Smooth muscle cell (in vitro differentiated cells): ENCODE data around the gene ZDHHC19. TPM values are rescaled to one million over a fixed set of nuclear protein-coding genes. Genes with fewer than 3 reads are reported as not detected.
"Not testable (repeated sequence)": the region's sequence is repeated elsewhere in the genome, so short reads cannot be mapped to it uniquely, and the experiment has no call there.

Experiments
- DNase-seq: peaks from one replicate; lab custom pipeline; 2025; ENCODE audit not compliant: unreplicated experiment; lab: John Stamatoyannopoulos, UW
- H2AFZ ChIP-seq: fragments of 200-600 bp; sonication (generic); 2 replicates; pipeline ENCODE4 v1.6.0; 2016; ENCODE audit warnings: antibody characterized with exemption, low read depth, mild to moderate bottlenecking
- H3F3A ChIP-seq: fragments of 200-600 bp; sonication (generic); 2 replicates; pipeline ENCODE4 v1.6.0; 2017; ENCODE audit warnings: antibody characterized with exemption, low read depth
- H3K27ac ChIP-seq: fragments of 200-600 bp; sonication (generic); 2 replicates; pipeline ENCODE4 v1.5.1; 2016; ENCODE audit warnings: low read depth, mild to moderate bottlenecking
- H3K27me3 ChIP-seq: fragments of 200-600 bp; sonication (generic); 2 replicates; pipeline ENCODE4 v1.6.1; 2016; ENCODE audit warnings: low read depth, mild to moderate bottlenecking
- H3K36me3 ChIP-seq: fragments of 200-600 bp; sonication (generic); 2 replicates; pipeline ENCODE4 v1.5.1; 2016; ENCODE audit warnings: low read depth
- H3K4me1 ChIP-seq: fragments of 200-600 bp; sonication (generic); 2 replicates; pipeline ENCODE4 v1.5.1; 2016; ENCODE audit warnings: low read depth
- H3K4me2 ChIP-seq: fragments of 200-600 bp; sonication (generic); 2 replicates; pipeline ENCODE4 v1.6.0; 2016; ENCODE audit warnings: mild to moderate bottlenecking
- H3K4me3 ChIP-seq: fragments of 200-600 bp; sonication (generic); 2 replicates; pipeline ENCODE4 v1.5.1; 2016; ENCODE audit warnings: mild to moderate bottlenecking
- H3K79me2 ChIP-seq: fragments of 200-600 bp; sonication (generic); 2 replicates; pipeline ENCODE4 v1.6.0; 2016; ENCODE audit warnings: low read depth, mild to moderate bottlenecking
- H3K9ac ChIP-seq: fragments of 200-600 bp; sonication (generic); 2 replicates; pipeline ENCODE4 v1.6.0; 2016; ENCODE audit warnings: low read depth
- H3K9me3 ChIP-seq: fragments of 200-600 bp; sonication (generic); replicated peaks from 2 replicates; pipeline ENCODE4 v1.5.1; 2016; ENCODE audit warnings: low read depth
- H4K20me1 ChIP-seq: fragments of 200-600 bp; sonication (generic); 2 replicates; pipeline ENCODE4 v1.6.0; 2016; ENCODE audit warnings: low read depth
- CTCF ChIP-seq: fragments of 200-600 bp; sonication (generic); IDR thresholded peaks from 2 replicates; pipeline ENCODE4 v1.5.1; 2017; ENCODE audit warnings: borderline replicate concordance, mild to moderate bottlenecking, antibody characterized with exemption; ENCODE audit not compliant: insufficient read depth, poor library complexity, severe bottlenecking
- WGBS: methylation state at CpG from one replicate; pipeline ENCODE4 v1.1.7; 2016; ENCODE audit warnings: low lambda C conversion rate; 5-methylcytosine and 5-hydroxymethylcytosine counted together
- polyA plus RNA-seq: library from polyadenylated mRNA; unstranded; fragments of >200 nt; fragmentation: Nextera tagmentation; extraction: Ambion mirVana; gene quantifications from 2 replicates; pipeline ENCODE4 v1.2.1, GENCODE V29; 2016
- total RNA-seq: library from RNA; depleted of rRNA; stranded (reverse); fragments of >200 nt; gene quantifications from 2 replicates; pipeline ENCODE4 v1.2.3, GENCODE V29; 2014

The ZDHHC19 gene
- total and polyA plus RNA-seq, 2 experiments from 2014 or later = not detected

GRCh38 chr3:196184881-196185280 lies 26.3 kb downstream of the ZDHHC19 start:
- TF ChIP-seq CTCF = no peak
- Histone ChIP-seq H2AFZ (no peak overlapping the region), H3K4me1 (peaks cover under 1% of the 10 kb centered on the region), H3K27me3 (no peaks in the 10 kb centered on the region), H3K9ac (no peak overlapping the region), H3K9me3 (no peaks in the 10 kb centered on the region), H3F3A (no peaks in the 10 kb centered on the region), H3K27ac (no peak overlapping the region), H3K4me3 (no peak overlapping the region), H4K20me1 (no peaks in the 10 kb centered on the region), H3K4me2 (no peak overlapping the region), H3K36me3 (no peaks in the 10 kb centered on the region), H3K79me2 (no peaks in the 10 kb centered on the region)
- DNase-seq = no peak
- WGBS = 98% methylated on average over 15 of the region's 15 CpGs

- H3F3A ChIP-seq, H3K4me3 ChIP-seq, H2AFZ ChIP-seq, H3K4me2 ChIP-seq, DNase-seq, H3K9ac ChIP-seq, H3K27ac ChIP-seq, H3K4me1 ChIP-seq, H3K9me3 ChIP-seq, H3K36me3 ChIP-seq, H3K79me2 ChIP-seq, H4K20me1 ChIP-seq, H3K27me3 ChIP-seq: not testable (repeated sequence)
- WGBS = 88% methylated on average over 4 of the region's 4 CpGs
Measured at GRCh38 chr3:196184169-196184432, 27.1 kb downstream of the ZDHHC19 start.

GRCh38 chr3:196181127-196181546 lies 30.1 kb downstream of the ZDHHC19 start:
- Histone ChIP-seq H3K4me3 (no peak overlapping the region), H3K4me2 (no peak overlapping the region), H2AFZ (no peak overlapping the region), H3K79me2 (no peaks in the 10 kb centered on the region), H3K27ac (no peak overlapping the region), H3K4me1 (peaks cover 5% of the 10 kb centered on the region), H4K20me1 (no peaks in the 10 kb centered on the region), H3F3A (no peaks in the 10 kb centered on the region), H3K9me3 (no peaks in the 10 kb centered on the region), H3K9ac (no peak overlapping the region), H3K27me3 (no peaks in the 10 kb centered on the region), H3K36me3 (no peaks in the 10 kb centered on the region)
- DNase-seq = no peak
- TF ChIP-seq CTCF = no peak
- 88% methylated on average over 10 of the region's 10 CpGs for WGBS

- H2AFZ ChIP-seq = no peak overlapping the region
- no peak overlapping the region for H3K9ac ChIP-seq
- no peak overlapping the region for H3K4me2 ChIP-seq
- H3K4me3 ChIP-seq = no peak overlapping the region
- no peaks in the 10 kb centered on the region for H3F3A ChIP-seq
- no peaks in the 10 kb centered on the region for H3K79me2 ChIP-seq
- H4K20me1 ChIP-seq = no peaks in the 10 kb centered on the region
- no peak for DNase-seq
- H3K4me1 ChIP-seq = peaks cover 5% of the 10 kb centered on the region
- H3K9me3 ChIP-seq = no peaks in the 10 kb centered on the region
- no peak for TF ChIP-seq CTCF
- 92% methylated on average over 9 of the region's 9 CpGs for WGBS
- no peaks in the 10 kb centered on the region for H3K36me3 ChIP-seq
- H3K27ac ChIP-seq = no peak overlapping the region
- no peaks in the 10 kb centered on the region for H3K27me3 ChIP-seq
Measured at GRCh38 chr3:196180346-196180745, 30.9 kb downstream of the ZDHHC19 start.
